T47D (cell line): ENCODE results near the gene MMS19.
"Not testable (repeated sequence)": the region's sequence is repeated elsewhere in the genome, so short reads cannot be mapped to it uniquely, and the experiment has no call there.

Experiments used
- DNase-seq, 2 experiments: peaks; one replicate each; pipeline versions ENCODE4 v3.0.0 to v3.0.0-alpha.2; 2011 to 2012; ENCODE audit warnings: low read depth in 1 of 2, low spot score in 1 of 2
- JUND ChIP-seq: IDR thresholded peaks from 2 replicates; pipeline ENCODE4 v1.6.1; 2012; ENCODE audit warnings: low read depth
- in situ Hi-C: cut with HindIII; loops from 2 replicates; pipeline ENCODE4 v1.10.0; 2016; ENCODE audit warnings: low sequenced_read_pairs, low pct_unique_long_range_greater_than_20kb

The MMS19 gene

GRCh38 chr10:97537186-97537869, 39.1 kb upstream of the MMS19 start:
- DNase-seq: no peak
- in situ Hi-C loops: no loop called here
- TF ChIP-seq JUND: no peak

GRCh38 chr10:97534746-97535367, 36.6 kb upstream of the MMS19 start:
- DNase-seq: peak in 1 of 2 experiments; percentile 48
- no peak for TF ChIP-seq JUND
- in situ Hi-C loops: no loop called here

GRCh38 chr10:97533888-97534287, 35.7 kb upstream of the MMS19 start:
- DNase-seq: no peak
- TF ChIP-seq JUND: no peak
- in situ Hi-C loops: no loop called here

- in situ Hi-C loops: no loop called here
- DNase-seq: no peak
- no peak for TF ChIP-seq JUND
Observed at GRCh38 chr10:97532935-97533671, 34.9 kb upstream of the MMS19 start.

DNA sequence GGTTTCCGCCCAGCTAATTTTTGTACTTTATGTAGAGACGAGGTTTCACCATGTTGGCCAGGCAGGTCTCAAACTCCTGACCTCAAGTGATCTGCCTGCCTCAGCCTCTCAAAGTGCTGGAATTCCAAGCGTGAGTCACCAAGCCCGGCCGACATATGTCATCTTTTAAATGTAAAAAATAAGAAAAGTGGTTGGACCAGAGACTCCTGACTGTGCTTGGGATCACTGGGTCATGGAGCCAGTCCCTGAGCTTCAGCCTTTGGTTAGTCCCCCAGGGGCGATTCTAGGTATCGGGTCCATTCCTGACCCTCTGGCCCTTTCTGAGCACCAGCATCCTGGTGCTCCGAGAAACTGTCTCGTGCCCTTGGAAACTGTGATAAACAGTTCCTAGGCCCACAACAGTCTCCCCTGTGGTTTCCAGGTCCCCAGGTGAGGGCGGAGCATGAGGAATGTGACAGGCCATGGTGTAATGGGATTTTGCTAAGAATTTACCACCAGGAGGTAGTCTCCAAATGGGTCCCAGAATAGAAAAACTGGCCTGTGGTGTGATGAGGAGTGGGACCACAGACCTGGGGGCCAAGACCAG, 33.3 kb upstream of the MMS19 start:
- DNase-seq: no peak
- no peak for TF ChIP-seq JUND
- in situ Hi-C loops: no loop called here

DNA sequence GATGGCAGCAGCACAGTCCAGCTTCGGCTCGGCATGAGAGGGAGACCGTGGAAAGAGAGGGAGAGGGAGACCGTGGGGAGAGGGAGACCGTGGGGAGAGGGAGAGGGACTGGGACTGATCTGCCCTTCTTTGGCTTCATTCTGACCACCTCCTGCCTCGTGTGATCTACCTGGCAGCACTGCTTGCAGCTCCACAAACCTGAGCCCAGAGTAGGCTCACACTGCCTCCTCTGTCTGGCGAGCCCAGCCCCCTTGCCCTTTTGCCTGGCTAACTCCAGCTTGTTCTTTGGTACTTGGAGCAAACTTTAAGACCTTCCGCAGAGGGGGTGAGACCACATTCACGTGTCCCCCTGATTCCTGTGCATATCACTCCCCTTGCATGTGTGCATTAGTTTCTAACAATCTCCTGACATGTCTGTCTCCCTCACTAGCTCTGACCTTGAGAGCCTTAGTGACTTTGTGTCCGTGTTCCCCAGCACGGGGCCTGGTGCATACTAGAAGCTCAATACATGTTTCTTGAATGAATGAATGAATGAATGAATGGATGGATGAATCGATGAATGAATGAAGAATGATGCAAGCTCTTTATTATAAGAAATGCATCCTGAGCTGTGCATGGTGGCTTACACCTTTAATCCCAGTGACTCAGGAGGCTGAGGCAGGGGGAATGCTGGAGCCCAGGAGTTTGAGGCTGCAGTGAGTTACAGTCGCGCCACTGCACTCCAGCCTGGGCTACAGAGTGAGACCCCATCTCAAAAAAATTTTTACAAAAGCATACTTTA, 31.7 kb upstream of the MMS19 start:
- no peak for DNase-seq
- in situ Hi-C loops: no loop called here
- TF ChIP-seq JUND: no peak

GRCh38 chr10:97528876-97529275, 30.7 kb upstream of the MMS19 start:
- in situ Hi-C loops, DNase-seq: not testable (repeated sequence)

- DNase-seq: no peak
- TF ChIP-seq JUND: no peak
- in situ Hi-C loops: no loop called here
Observed at GRCh38 chr10:97525683-97526110, 27.5 kb upstream of the MMS19 start.

GRCh38 chr10:97525086-97525485, 26.9 kb upstream of the MMS19 start:
- DNase-seq: no peak
- in situ Hi-C loops: no loop called here
- TF ChIP-seq JUND: no peak

GRCh38 chr10:97522937-97523336, 24.7 kb upstream of the MMS19 start:
- TF ChIP-seq JUND: no peak
- DNase-seq: no peak
- in situ Hi-C loops: no loop called here

DNA sequence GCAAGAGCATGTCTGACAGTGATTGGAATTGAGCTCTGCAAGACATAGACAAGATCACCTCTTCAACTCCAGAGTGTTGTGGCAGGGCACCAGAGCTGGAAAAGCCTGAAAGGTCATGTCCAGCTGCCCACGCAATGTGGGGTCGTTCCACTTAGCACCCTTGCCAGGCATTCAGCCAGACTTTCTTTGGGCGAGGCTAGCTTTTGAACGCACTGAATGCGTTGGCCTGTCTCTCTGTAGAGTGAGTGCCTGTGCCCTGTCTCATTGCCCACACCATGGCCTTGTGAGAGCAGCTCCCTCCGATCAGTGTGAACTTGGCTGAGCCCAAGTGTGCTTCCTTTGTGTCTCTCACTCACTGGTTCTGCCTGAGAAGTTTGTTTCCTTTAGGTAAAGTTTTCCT, 23.8 kb upstream of the MMS19 start:
- no peak for TF ChIP-seq JUND
- DNase-seq: no peak
- in situ Hi-C loops: no loop called here
